Activated naive CD4-positive, alpha-beta T cell treated with anti-CD3 and anti-CD28 coated beads for 36 hours (primary cell): ENCODE results near the gene SERPINA9. TPM values are rescaled to one million over a fixed set of nuclear protein-coding genes. Genes with fewer than 3 reads are reported as not detected.
A peak's percentile ranks its signal among the peaks of the same experiment; 100 is the strongest.
"Not testable (repeated sequence)": the region's sequence is repeated elsewhere in the genome, so short reads cannot be mapped to it uniquely, and the experiment has no call there.

Source experiments
- CTCF ChIA-PET: fragments of 350-600 bp; sonication (Branson Sonifier 250); formaldehyde crosslinking; loops from one replicate; lab custom pipeline; 2021; ENCODE audit warnings: antibody characterized with exemption; lab: Charles Lee
- DNase-seq: peaks from one replicate; pipeline ENCODE4 v3.0.0-alpha.2; 2020
- H3K27ac Mint-ChIP-seq: one replicate; pipeline ENCODE4 v1.8.0; 2021; ENCODE audit warnings: mild to moderate bottlenecking, mixed read lengths
- H3K27me3 Mint-ChIP-seq: one replicate; pipeline ENCODE4 v1.8.0; 2021; ENCODE audit warnings: low read depth, mixed read lengths
- H3K36me3 Mint-ChIP-seq: one replicate; pipeline ENCODE4 v1.8.0; 2021; ENCODE audit warnings: low read depth, mixed read lengths
- H3K4me1 Mint-ChIP-seq: one replicate; pipeline ENCODE4 v1.8.0; 2021; ENCODE audit warnings: low read depth, mixed read lengths
- H3K4me3 Mint-ChIP-seq: one replicate; pipeline ENCODE4 v1.8.0; 2021; ENCODE audit warnings: mild to moderate bottlenecking, moderate library complexity, mixed read lengths
- H3K9me3 Mint-ChIP-seq: one replicate; pipeline ENCODE4 v1.8.0; 2021; ENCODE audit warnings: mixed read lengths
- intact Hi-C: fragments of 100-400 bp; cut with micrococcal nuclease; formaldehyde crosslinking; loops from one replicate; pipeline ENCODE4 v1.15.1; 2023
- total RNA-seq, 2 experiments: library from RNA; stranded (reverse); gene quantifications; one replicate each; pipeline ENCODE4 v1.2.3, GENCODE V29; 2021

The SERPINA9 gene
- total RNA-seq, 2 experiments from 2014 or later, result not detected

DNA sequence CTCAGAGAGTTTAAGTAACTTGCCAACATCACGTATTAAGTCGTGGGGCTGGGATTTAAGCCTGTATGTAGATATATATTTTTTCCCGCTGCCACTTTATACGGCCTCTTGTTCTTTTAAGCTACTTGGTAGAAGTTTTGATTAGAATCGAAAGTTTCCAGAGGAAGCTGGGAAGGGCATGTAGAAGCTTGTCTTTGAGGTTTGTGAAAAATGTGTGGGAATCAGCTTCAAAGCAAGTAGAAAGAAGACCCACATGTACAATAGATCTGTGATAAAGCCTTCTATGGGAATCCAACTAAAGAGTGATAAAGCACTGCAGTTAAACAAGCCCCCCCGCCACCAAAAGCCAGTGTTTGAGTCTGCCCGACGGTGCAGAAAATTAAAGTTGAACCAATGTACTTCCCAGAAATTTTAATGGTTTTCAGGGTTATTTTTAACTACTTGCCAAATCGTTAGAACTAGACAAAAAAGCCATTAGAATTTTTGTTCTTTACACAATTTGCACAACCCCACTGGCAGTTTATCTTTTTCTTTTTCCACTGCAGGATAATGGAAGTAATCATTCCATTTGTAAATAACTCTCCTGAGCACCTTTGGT, 48.9 kb downstream of the SERPINA9 start:
- no peaks in the 10 kb centered on the region for H3K4me1 Mint-ChIP-seq
- H3K27ac Mint-ChIP-seq, result no peak overlapping the region
- CTCF ChIA-PET, result interaction anchor here (0.9 to 1.4 kb wide), 2 partner anchors 53 to 122 kb away, joined by 3 to 4 read pairs; no protein-coding TSS in a partner anchor
- no peak for DNase-seq
- H3K4me3 Mint-ChIP-seq, result no peak overlapping the region
- no peaks in the 10 kb centered on the region for H3K9me3 Mint-ChIP-seq
- intact Hi-C loops, result no loop called here
- peaks cover 31% of the 10 kb centered on the region for H3K27me3 Mint-ChIP-seq
- H3K36me3 Mint-ChIP-seq, result no peaks in the 10 kb centered on the region

GRCh38 chr14:94426526-94426925, 49.5 kb downstream of the SERPINA9 start:
- Mint-ChIP-seq H3K4me3 (no peak overlapping the region), H3K27ac (no peak overlapping the region), H3K9me3 (no peaks in the 10 kb centered on the region), H3K36me3 (no peaks in the 10 kb centered on the region), H3K27me3 (peaks cover 28% of the 10 kb centered on the region), H3K4me1 (no peaks in the 10 kb centered on the region)
- DNase-seq, result no peak
- CTCF ChIA-PET, result interaction anchor here (0.9 to 1.4 kb wide), 2 partner anchors 54 to 122 kb away, joined by 3 to 4 read pairs; no protein-coding TSS in a partner anchor
- intact Hi-C loops, result no loop called here

DNA sequence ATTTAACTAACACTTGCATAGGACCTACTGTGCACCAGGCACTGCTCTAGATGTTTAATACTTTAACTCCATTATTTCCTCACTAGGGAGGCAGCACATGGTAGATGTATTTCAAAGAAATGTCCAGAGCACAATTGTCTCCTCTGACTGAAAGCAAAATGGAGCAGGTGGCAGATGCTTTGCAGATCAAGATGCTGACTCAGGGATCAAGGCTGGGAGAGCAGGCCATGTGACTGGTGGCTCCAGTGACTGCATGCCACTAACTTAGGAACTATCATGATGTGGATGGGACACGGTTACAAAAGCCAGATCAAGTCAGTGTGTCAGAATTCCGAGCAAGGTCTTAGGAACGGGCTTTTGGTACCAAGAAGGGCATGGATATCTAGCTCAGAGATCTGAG, 51.6 kb downstream of the SERPINA9 start:
- Mint-ChIP-seq H3K4me3 (no peak overlapping the region), H3K4me1 (no peaks in the 10 kb centered on the region), H3K36me3 (no peaks in the 10 kb centered on the region), H3K9me3 (peaks cover 2% of the 10 kb centered on the region), H3K27me3 (peaks cover 26% of the 10 kb centered on the region), H3K27ac (no peak overlapping the region)
- intact Hi-C loops, result no loop called here
- CTCF ChIA-PET, result no interaction called here
- DNase-seq, result no peak

- Mint-ChIP-seq H3K27me3 (peaks cover 25% of the 10 kb centered on the region), H3K36me3 (no peaks in the 10 kb centered on the region), H3K9me3 (peaks cover 2% of the 10 kb centered on the region), H3K4me3 (no peak overlapping the region), H3K27ac (no peak overlapping the region), H3K4me1 (no peaks in the 10 kb centered on the region)
- CTCF ChIA-PET, result interaction anchor here (0.6 to 1.6 kb wide), 4 partner anchors 11 to 81 kb away, joined by 3 to 12 read pairs (median 5); no protein-coding TSS in a partner anchor
- intact Hi-C loops, result loop anchor here (1.0 to 2.0 kb wide), 2 partner anchors 63 to 125 kb away; no protein-coding TSS in a partner anchor
- DNase-seq, result peak; percentile 79
Measured at GRCh38 chr14:94423453-94424056, 52.4 kb downstream of the SERPINA9 start.

GRCh38 chr14:94421316-94421715, 54.7 kb downstream of the SERPINA9 start:
- peaks cover 9% of the 10 kb centered on the region for H3K9me3 Mint-ChIP-seq
- peaks cover 24% of the 10 kb centered on the region for H3K27me3 Mint-ChIP-seq
- CTCF ChIA-PET, result interaction anchor here (1.4 kb wide), 1 partner anchor 65 kb away, joined by 6 read pairs; no protein-coding TSS in a partner anchor
- H3K4me3 Mint-ChIP-seq, result no peak overlapping the region
- no peak overlapping the region for H3K27ac Mint-ChIP-seq
- DNase-seq, result no peak
- intact Hi-C loops, result no loop called here
- no peaks in the 10 kb centered on the region for H3K4me1 Mint-ChIP-seq
- no peaks in the 10 kb centered on the region for H3K36me3 Mint-ChIP-seq

DNA sequence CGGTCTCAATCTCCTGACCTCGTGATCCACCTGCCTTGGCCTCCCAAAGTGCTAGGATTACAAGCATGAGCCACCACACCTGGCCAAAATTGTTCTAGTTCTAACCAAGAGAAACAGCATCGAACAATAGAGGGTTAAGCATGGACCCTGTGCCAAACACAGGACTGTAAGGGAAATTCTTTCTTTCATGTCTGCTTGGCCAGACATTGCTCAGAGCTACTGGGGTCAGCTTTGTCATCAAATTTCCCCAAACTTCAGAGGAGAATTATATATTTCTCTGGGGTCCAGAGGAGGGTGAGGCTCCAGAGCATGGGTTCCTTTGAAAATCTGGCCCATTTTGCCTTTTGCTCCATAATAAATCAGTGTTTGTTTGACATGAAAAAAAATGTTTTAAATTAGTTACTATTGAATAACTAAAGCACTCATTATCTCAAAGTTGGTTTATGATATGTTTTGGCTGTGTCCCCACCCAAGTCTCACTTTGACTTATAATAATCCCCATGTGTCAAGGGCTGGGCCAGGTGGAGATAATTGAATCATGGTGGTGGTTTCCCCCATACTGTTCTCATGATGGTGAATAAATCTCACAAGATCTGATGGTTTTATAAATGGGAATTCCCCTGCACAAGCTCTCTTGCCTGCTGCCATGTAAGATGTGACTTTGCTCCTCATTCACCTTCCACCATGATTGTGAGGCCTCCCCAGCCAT, 58.3 kb downstream of the SERPINA9 start:
- H3K36me3 Mint-ChIP-seq, CTCF ChIA-PET, H3K27ac Mint-ChIP-seq, H3K9me3 Mint-ChIP-seq, H3K4me1 Mint-ChIP-seq, intact Hi-C loops, H3K4me3 Mint-ChIP-seq: not testable (repeated sequence)
- peak; percentile 23 for DNase-seq
- H3K27me3 Mint-ChIP-seq, result peaks cover 20% of the 10 kb centered on the region

Other genes starting within 250 kb of the SERPINA9 start
- not detected for gene SERPINA10, start 182.9 kb downstream of the SERPINA9 start, total RNA-seq
- not detected for gene SERPINA6, start 152.9 kb downstream of the SERPINA9 start, total RNA-seq
- gene SERPINA2, start 109.5 kb downstream of the SERPINA9 start, total RNA-seq, result not detected
- 1 to 10 TPM; 3.1 to 4.3 TPM for gene SERPINA1, start 87.6 kb downstream of the SERPINA9 start, total RNA-seq
- not detected for gene SERPINA11, start 23.4 kb downstream of the SERPINA9 start, total RNA-seq
- not detected for gene SERPINA12, start 33.3 kb upstream of the SERPINA9 start, total RNA-seq
- gene SERPINA4, start 85.2 kb upstream of the SERPINA9 start, total RNA-seq, result not detected
- not detected for gene SERPINA5, start 105.2 kb upstream of the SERPINA9 start, total RNA-seq
- gene SERPINA3, start 136.2 kb upstream of the SERPINA9 start, total RNA-seq, result not detected